Measurements from ENCODE around the gene FHOD1.
A peak's percentile ranks its signal among the peaks of the same experiment; 100 is the strongest.

The FHOD1 gene

DNA sequence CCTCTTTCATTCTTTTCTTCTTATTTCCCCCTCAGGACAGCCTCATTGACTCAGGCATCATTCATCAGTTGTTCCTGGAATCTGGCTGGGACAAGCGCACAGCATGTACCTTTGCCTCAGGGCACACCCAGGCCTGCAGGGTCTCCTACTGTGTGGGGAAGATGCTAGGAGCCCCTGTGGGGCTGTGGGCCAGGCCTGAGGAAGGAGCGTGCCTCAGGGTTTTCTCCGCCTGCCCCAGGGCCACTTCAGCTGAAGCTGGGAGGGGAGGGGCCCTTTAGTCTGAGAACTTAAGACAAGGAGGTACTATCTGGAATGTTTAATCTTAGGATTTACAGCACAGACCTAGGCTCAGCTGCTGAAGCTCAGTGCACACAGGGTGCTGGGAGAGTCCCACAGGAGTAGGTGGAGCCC is 40.4 kb downstream of the FHOD1 start:
- DNase-seq: no peak

DNA sequence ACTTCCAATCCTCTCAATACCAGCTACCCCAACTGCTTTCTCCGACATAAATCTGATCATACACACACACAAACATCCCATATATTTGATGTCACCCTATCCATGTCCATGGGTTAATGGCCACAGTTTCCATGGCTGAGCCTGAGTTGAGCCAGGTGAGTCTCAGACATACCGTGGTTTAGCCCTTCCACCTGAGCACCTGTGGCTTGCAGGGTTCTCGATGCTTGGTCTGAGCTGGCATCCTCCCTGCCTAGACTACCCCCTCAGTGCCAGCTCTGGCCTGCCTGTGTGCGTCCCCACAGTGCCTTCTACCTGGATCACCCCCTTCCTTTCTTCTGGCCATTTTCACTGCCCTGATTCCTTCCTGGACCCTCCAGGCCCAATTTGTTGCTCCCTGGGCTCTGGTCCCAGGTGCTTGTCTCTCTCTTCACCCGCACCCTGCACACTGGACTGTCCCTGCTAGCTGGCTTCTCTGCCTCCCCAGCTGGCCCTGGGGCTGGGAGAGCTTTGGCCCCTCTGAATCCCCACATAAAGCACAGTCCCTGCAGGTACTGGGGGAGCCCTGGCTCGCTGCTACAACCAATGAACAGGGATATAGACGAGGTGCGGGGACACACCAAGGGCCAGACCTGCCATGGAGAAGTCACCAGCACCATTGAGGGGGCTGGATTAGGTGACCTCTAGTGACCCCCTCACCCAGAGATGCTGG is 41.0 kb downstream of the FHOD1 start:
- DNase-seq: no peak

DNA sequence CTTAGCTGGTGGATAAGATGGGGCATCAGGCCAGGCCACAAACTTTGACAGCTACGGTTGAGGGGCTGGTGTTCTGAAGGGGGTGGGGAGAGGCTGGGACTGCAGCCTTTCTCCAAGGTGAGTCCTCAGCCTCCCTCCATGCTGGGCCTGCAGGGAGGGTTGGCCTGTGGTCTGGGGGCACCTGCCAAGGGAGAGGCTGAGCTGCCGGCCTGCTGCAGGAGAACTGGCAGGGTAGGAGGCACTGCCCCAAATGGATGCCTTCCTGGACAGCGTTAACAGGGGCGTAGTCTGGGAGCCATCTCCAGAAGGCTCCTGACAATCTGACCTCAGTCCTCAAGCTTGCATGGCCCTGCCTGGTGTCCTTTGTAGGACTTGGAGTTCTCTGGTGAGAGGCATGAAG is 43.2 kb downstream of the FHOD1 start:
- DNase-seq: no peak

DNA sequence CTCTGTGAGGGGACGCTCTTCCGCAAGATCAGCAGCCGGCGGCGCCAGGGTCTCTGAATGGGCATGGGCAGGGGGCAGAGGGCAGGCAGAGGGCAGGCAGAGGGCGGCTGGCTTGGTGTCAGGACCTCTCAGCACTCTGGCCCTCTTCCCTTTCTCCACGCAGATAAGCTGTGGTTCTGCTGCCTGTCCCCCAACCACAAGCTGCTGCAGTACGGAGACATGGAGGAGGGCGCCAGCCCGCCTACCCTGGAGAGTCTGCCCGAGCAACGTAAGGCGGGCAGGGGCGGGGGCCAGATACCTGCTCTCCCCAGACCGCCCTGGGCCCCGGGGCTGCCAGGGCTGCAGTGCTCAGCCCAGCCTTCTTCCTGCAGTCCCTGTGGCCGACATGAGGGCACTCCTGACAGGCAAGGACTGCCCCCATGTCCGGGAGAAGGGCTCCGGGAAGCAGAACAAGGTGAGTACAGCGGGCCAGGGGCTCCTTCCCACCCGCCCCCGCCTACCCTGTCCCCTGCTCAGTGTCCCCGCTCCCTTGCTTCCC is 44.3 kb downstream of the FHOD1 start:
- no peak for DNase-seq

DNA sequence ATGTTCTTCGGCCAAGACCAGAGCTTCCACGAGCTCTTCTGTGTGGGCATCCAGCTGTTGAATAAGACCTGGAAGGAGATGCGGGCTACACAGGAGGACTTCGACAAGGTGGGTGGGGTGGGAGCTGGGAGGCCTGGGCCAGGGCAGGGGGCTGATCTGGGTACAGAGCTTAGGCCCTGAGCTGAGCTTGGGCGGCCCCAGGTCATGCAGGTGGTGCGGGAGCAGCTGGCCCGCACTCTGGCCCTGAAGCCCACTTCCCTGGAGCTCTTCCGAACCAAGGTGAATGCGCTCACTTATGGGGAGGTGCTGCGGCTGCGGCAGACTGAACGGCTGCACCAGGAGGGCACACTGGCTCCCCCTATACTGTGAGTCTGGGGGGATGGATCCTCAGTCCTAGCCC is 44.9 kb downstream of the FHOD1 start:
- DNase-seq: no peak

DNA sequence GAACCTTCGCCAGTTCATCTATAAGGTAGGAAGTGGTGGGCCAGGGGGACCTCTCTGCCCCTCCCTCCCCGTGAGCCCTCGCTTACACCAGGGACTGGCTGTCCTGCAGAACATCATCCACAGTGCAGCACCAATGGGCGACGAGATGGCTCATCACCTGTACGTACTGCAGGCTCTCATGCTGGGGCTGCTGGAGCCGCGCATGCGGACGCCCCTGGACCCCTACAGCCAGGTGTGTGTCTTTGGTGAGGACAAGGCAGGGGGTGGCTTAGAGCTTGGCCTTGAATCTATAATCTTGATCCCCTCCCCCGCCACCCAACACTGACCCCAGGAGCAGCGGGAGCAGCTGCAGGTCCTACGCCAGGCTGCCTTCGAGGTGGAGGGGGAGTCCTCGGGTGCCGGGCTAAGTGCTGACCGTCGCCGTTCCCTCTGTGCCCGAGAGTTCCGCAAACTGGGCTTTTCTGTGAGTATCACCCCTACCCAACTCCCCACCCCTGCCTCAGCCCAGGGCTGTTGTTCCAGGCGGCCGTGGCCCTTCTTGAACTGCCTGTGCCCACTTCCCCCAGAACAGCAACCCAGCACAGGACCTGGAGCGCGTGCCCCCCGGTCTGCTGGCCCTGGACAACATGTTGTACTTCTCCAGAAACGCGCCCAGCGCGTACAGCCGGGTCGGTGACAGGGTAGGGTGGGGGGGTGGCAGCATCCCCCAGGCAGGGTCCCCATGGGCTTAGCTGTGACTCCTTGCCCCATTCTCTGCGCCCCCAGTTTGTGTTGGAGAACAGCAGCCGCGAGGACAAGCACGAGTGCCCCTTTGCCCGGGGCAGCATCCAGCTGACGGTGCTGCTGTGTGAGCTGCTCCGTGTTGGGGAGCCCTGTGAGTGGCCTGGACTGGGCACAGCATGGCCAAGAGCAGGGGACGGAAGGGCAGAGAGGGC is 45.6 kb downstream of the FHOD1 start:
- DNase-seq: no peak

DNA sequence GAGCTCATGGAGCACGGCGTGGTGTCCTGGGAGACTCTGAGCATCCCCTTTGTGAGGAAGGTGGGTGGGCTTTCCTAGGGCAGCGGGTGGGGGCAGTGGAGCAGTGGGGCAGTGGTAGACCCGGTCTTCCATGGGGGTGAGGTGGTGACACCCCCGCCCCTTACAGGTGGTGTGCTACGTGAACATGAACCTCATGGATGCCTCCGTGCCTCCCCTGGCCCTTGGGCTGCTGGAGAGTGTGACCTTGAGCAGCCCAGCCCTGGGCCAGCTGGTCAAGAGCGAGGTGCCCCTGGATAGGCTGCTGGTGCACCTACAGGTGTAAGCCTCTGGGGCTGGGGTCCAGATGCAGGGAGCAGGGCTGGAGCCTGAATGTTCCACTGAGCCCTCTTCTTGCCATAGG is 46.8 kb downstream of the FHOD1 start:
- no peak for DNase-seq

DNA sequence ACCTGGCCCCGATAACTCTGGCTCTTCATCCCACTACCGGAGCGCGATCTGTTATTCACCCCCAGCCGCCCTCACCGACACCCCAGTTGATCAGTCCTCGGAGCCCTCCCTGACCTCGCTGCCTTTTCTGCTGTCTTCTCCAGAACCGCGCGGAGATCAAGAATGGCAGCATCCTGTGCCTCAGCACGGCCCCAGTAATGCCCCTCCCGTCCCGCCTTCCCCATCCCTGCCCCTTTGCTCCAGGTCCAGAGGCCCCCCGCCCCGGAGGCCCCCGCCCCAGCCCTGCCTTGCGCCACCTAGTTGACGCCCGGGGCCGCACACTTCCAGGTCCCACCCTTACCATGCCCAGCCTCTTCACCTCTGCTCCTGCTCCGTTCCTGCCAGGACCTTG is 47.5 kb downstream of the FHOD1 start:
- DNase-seq: no peak

DNA sequence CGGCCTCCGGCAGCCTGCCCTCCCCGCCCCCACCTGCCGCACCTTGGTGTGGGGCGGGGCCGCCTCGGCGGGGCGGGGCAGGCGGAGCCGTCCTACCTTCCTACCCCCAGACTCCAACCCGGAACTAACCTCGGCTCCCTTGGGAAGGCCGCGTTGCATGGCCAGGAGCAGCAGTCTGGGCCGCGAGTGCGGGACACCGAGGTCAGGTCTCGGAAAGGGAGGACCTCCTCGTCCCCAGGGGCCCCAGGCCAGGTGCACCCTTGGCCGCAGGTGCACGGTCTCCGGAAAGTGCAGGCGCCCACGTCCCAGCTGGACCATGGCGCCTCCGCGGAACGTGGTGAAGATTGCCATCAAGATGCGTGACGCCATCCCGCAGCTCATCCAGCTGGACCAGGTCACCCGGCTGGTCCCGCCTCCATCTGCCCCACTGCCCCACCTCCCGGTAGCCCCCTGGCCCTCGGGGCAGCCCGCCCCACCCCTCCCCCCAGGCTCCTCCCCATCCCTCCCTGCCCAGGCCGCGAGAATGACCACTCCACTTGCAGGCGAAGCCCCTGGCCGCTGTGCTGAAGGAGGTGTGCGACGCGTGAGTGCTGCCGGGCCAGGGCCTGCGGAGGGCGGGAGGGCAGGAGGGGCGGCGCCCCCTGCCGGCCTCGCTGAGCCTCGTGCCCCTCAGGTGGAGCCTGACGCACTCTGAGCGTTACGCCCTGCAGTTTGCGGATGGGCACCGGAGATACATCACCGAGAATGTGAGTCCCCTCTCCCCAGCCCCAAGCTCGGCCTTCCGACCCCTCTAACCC is 48.1 kb downstream of the FHOD1 start, which contains the start of gene ELMO3:
Gene ELMO3, plus strand, starts transcription at position 121 of the 797 bp plus-strand sequence. Its CDS starts 196 bp downstream, at position 317.
- DNase-seq: no peak

DNA sequence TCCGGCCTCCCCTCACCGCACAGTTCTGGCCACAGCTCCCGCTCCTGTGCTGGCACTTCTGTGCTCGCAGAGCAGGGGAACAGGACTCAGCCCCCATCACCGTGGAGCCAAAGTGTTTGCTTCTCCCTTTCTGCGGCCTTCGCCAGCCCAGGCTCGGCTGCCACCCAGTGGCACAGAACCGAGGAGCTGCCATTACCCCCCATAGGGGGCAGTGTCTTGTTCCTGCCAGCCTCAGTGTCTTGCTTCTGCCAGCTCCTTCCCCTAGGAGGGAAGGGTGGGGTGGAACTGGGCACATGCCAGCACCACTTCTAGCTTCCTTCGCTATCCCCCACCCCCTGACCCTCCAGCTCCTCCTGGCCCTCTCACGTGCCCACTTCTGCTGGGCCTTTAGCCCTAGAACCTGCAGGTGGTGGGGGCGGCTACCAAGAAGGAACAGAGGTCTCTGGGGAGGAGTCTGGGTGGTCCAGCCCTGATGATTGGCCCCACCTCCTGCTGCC is 49.0 kb downstream of the FHOD1 start:
- no peak for DNase-seq

DNA sequence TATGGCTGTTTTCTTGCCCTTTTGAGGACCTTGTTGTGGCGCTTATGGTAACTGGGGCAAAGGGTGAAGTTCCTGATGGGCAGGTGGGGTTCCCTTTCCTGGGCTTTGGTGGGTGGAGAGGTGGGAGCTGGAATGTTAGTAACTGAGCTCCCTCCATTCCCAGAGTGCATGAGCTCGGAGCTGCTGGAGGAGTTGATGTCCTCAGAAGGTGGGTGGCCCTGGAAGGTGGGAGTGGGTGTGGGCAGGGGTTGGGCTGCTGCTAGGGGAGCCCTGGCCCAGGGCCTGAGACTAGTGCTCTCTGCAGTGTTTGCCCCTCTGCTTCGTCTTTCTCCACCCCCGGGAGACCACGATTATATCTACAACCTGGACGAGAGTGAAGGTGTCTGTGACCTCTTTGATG is 49.6 kb downstream of the FHOD1 start:
- DNase-seq: no peak

DNA sequence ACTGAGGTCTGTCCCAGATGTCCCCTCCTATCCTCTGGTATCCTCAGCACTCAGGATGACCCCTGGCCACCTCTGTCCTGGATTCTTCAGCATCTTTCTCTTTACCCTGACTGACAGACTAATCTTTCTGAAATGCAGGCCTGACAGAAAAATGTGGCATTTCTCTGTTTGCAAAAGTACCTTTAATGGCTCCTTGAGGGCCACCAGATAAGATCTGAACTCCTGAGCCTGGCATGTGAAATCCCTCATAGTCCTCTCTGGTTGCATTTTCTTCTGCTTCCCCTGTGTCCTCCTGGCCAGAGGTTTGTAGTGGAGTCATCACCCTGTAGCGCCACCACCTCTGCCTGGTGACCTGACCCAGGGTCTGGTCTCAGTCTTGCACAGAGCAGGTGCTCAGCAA is 50.4 kb downstream of the FHOD1 start:
- no peak for DNase-seq

DNA sequence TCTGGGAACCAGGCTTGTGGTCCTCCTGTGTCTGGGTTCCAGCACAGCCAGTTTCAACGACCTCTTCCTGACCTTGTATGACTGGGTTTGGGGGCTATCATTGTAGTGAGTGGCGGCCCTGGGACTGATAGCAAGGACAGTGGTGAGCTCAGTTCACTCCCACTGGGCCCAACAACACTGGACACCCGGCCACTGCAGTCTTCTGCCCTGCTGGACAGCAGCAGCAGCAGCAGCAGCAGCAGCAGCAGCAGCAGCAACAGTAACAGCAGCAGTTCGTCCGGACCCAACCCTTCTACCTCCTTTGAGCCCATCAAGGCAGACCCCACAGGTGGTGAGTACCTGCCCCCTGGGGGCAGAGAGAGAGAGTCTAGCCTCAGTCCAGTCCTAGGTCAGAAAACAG is 51.6 kb downstream of the FHOD1 start:
- no peak for DNase-seq

DNA sequence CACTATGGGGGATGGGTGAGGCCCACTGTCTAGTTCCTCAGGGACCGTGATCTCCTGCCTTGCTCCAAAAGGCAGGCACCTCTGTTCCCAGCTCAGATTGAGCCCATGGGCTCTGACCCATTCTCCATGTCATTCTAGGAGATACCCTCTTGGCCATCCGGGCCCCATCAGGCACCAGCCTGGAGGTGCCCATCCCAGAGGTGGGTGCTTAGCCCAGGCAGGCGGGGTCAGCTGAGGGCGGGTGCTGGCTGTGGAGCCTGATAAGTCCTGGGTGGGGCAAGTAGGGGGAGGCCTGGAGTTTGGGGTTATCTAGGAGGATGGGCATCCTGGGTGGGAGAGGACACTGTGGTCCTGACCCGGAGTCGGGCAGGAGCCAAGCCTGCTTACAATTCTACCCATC is 53.0 kb downstream of the FHOD1 start:
- no peak for DNase-seq

DNA sequence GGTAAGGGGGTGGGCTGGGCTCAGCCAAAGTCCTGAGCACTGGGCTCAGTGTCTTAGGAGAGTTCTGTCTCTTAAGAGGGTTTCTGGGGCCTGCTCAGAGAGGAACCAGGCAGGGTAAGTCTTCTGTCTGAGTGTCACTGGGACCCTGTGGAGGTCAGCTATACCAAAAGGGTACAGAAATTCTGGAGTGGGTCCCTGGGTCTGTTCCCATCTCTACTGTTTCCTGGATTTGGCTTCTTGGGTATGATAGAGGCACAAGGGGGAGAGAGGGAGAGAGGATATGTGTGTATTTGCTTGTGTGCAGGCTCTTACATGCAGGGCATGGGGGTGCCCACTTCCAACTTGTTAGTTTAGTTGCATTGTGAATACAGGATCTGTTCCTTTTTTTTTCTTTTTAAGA is 53.7 kb downstream of the FHOD1 start:
- DNase-seq: no peak

DNA sequence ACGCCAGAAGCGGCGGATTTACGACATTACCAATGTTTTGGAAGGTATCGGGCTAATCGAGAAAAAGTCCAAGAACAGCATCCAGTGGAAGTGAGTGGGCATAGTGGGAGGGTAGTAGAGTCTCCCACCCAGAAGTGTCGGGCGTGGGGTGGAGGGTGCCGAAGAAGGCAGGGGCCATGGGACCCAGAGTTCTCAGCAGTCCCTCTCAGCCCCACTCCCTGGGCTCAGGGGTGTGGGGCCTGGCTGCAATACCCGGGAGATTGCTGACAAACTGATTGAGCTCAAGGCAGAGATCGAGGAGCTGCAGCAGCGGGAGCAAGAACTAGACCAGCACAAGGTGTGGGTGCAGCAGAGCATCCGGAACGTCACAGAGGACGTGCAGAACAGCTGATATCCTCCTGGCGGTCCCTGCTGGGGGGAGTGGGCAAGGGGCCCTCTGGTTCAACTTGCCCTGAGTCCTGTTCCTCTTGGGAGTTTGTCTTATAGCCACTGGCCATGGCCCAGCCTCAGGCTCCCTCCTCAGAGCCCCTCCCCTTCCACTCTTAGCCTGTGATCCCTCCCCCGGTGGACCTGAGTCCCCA is 54.4 kb downstream of the FHOD1 start:
- no peak for DNase-seq

DNA sequence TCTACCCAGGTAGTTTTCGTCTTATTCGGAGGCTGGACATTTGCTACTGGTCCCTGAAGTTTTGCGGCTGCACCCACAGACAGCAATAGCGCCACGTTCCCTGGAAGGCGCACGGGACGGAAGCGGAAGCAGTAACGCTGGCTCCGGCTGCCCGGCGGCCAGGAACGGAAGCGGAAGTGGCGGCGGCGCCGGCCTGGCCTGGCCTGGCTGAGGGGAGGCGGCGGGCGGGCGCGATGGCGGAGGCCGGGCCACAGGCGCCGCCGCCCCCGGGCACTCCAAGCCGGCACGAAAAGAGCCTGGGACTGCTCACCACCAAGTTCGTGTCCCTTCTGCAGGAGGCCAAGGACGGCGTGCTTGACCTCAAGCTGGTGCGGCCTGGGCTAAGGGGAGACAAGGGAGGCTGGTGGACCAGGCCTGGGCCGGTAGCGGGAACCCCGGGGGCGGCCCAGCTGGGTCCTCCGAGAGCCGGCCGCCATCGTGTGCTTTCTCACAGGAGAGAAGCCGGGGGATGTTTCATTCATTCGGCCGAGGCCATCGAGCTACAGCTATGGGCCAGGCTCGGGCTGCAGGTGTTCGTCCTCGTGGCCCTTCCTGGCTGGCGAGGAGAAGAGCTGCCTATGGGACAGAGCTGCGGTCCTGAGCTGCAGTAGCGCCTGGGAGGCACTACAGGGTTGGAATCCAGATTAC is 55.1 kb downstream of the FHOD1 start, which contains the start of gene E2F4:
Gene E2F4, plus strand, starts transcription at position 161 of the 687 bp plus-strand sequence. Its CDS starts 73 bp downstream, at position 234.
- DNase-seq: peak; percentile 54

DNA sequence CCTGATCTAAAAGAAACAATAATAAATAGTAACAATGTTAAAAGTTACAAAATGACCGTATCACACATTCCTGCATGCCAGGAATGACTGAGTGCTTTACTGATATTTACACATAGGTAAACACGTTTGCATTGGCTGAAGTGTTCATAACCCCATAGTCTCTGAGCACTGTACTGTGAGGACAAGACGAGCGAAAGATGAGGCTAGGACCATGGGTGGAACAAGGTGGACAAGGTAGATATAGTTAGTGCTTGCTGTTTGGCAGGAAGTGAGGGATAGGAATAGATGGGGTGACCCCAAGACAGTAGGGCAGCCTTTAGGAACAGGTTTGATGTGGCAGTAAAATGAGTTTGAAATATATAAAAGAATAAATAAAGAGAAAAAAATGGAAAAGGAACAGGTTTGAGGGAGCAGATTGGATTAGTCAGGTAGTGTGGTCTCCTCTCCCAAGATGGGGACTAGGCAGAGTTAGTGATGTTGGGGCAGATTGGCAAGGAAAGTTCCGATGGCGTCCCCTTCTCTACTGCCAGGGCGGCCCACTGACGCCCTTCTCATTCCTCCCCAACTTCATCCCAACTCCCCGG is 55.8 kb downstream of the FHOD1 start:
- no peak for DNase-seq

DNA sequence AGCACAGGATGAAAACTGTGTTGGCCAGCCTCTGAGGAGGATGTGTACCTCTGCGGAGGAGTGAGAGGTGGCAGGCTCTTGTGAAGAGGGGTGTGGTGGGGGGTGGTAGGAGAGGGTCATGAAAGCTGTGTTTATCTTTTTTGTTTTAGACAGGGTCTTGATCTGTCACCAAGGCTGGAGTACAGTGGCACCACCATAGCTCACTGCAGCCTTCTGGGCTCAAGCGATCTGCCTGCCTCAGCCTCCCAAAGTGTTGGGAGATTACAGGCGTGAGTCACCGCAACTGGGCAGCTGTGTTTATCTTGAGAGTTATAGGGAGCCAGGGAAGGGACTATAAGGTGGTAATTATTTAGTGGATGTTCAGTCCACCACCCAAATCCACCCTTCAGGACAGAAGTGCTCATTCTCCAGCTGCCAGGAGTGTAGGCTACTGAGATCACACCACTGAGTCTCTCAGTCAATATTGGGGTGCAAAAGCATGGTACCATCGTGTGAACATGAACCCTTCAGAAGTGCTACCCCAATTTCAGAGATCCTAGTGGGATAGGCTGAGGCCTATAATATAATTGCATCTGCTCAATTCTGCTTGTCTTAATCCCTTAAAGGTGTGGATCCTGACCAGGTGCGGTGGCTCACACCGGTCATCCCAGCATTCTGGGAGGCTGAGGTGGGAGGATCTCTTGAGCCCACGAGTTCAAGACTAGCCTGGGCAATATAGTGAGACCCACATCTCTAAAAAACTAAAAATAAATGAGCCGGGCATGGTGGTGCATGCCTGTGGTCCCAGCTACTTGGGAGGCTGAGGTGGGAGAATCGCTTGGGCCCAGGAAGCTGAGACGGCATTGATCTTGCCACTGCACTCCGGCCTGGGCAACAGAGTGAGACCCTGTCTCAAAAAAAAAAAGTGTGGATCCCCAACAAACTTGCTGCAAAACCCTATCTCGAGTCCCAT is 56.6 kb downstream of the FHOD1 start:
- no peak for DNase-seq

DNA sequence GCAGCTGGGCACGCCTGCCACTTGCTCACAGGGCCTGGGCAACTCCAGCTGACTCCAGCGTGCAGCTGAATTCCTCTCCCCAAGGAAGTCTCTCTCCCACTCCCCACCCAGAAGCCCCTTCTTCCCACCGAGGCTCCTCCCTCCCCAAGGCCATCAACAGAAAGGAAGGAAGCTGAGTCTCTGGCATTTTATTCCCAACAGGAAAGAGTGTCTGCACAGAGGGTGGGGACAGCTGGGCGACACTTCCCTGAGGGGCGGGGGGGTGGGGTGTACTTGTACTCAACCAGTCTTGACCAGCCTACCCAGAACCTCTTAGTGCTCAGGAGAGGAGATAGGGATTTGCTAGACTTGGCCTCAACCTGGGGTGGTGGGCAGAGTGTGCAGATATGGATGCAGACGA is 57.2 kb downstream of the FHOD1 start, which contains the start of gene EXOC3L1:
Gene EXOC3L1, minus strand, starts transcription at position 96 of the 400 bp plus-strand sequence. CDS start 460 bp downstream, outside the sequence.
- no peak for DNase-seq
